HG02970 (cell line): Measurements from ENCODE around the gene TBX18.

Source experiments
- ATAC-seq: cut with Tn5 transposase; IDR thresholded peaks from one replicate; pipeline ENCODE4 v1.9.1; 2021; ENCODE audit warnings: mild to moderate bottlenecking, moderate library complexity, moderate number of reproducible peaks; ENCODE audit not compliant: unreplicated experiment, low FRiP score

Gene TBX18

DNA sequence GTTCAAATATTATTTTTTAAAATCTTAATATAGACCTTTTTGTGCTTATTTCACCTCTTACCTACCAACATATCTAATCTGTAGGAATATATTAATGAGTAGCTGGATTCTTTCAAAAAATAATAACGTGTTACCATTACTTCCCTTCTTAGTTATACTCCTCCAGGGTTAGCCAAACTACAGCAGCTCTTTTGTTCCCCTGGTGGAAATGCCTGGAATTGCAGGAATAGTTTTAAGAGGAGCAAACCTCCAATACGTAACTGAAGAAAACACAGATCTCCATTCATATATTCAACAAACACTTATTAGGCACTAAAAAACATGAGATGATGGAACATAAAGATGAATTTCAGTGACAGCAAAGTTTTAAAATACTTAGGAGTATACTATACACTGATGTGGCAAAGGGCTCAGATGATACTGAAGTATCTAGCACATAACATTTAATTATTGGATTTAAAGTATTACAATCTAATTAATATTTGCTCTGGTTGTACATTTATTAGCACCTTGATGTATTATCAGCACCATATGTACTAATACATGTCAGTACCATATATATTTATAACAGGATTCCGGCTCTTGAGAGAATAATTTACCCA lies 78.3 kb downstream of the TBX18 start:
- no peak for ATAC-seq

- no peak for ATAC-seq
Observed at GRCh38 chr6:84681693-84682326, 82.6 kb downstream of the TBX18 start.

DNA sequence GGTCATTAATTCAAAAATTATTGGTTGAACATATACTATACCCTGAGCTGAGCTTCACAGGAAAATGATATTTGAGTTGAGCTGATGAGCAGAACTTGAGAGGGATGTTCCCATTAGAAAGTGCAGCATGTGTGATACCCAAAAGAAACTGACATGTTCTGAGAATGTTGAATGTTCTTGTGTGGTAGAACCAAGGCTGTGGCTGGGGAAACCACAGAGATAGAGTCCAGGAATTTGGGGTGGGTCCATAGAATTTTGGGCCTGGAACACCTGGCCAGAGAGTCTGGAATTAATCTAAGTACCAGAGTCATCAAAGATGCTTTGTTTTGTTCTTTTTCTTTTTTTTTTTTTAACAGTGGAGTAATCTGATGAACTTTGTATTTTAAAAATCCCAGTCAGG lies 88.7 kb downstream of the TBX18 start:
- ATAC-seq: no peak

DNA sequence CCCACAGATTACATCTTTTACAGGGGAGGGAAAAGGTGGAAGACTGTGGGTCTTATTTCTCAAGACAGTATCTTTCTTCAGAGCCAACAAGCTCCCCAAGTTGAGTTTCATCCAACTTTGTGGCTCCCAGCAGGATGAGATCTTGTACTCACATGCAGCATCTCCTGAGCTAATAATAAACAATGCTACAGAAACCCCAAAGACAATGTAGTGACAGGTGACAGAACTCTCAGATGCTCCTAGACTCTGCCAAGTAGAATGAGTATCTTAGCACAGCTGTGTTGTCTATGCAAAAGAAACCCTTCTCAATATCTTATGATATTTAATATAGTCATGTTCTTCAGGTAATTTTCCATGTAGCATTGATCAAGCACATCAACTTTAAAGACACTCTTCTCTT lies 90.0 kb downstream of the TBX18 start:
- ATAC-seq: no peak

- no peak for ATAC-seq
Observed at GRCh38 chr6:84671183-84671582, 93.2 kb downstream of the TBX18 start.

- ATAC-seq: no peak
Observed at GRCh38 chr6:84669945-84670344, 94.5 kb downstream of the TBX18 start.

GRCh38 chr6:84667252-84668213 lies 96.9 kb downstream of the TBX18 start:
- ATAC-seq: no peak

DNA sequence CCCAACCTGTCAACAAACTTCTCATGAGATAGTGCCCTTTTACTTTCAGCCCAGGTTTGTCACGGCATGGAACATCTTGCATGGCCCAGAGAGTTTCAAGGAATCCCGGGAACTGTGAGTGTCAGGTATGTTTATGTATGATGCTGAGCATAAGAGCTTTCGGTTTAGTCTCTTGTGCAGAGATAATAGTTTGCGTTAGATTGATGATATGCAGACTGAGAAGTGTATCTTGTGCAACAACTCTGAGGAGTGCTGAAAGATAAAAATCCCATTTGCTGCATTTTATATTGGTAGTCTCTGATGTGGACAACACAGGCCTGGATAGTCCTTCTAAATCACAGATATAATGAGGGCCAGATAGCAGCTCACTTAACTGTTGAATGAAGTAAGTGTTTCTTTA lies 99.0 kb downstream of the TBX18 start:
- ATAC-seq: no peak

DNA sequence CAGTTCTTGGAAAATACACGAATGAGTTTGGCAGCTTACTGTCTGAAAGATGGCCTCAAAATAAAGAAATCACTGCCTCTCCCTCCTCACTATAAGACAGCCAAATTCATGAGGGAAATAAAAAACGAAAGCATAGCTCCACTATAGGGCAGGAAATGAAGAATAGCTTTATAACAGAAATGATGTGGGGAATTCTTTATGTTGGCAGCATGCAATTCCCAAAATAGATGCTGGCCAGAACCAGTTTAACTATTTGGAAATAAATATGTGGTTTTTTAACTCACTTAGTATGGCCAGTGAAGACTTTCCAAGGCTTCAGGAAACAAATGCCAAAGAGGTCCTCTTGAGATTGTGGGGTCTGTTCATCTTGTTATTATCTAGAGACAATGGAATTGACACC lies 100.5 kb downstream of the TBX18 start:
- ATAC-seq: no peak

DNA sequence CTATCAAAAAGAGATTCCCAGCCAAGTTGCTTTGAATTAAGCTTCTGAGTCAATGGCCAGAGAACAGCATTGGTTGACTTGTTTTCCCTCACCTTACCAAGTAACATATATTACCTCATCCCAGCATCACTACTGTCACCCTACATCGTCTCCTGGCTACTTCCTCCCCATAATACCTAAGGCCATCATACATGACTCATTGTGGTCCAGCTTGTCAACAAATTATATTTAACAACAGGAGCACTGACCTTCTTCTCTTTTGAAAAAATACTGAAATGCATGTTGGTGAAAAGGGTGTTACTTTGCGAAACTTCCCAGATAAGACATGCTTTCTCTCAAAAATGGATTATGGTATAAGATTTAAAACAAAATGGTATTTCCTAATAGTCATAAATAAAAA lies 106.9 kb downstream of the TBX18 start:
- no peak for ATAC-seq

GRCh38 chr6:84657025-84657424 lies 107.4 kb downstream of the TBX18 start:
- no peak for ATAC-seq

GRCh38 chr6:84653027-84653551 lies 111.3 kb downstream of the TBX18 start:
- ATAC-seq: no peak

DNA sequence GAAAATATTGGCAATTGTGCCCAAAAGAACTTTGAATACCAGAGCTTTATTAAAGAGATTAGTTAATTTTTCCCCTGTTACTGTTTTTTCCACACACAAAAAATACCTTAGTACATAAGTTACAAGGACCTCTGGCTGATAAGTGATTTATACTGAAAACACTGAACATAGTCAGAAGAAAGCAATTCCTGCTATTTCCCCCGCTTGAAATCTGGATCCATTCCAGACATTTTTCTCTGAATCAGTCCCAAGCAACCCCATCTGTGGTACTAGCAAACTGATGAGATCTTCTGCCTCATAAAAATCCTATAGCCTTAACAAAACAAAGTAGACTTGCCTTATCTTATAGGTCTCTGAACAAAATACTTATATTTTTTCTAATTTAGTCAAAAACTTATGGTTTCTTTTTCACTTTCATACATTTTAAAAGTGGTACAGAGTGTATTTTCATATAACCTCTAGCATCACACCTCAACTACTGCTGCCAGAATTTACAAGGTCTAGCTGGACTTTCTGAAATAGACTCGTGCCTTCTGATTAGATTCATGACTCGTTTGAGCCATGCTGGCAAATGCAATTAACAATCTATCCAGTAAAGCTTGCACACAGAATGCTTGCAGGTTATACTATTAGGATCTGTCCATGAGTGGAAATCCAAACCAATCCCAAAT lies 111.9 kb downstream of the TBX18 start:
- ATAC-seq: no peak

DNA sequence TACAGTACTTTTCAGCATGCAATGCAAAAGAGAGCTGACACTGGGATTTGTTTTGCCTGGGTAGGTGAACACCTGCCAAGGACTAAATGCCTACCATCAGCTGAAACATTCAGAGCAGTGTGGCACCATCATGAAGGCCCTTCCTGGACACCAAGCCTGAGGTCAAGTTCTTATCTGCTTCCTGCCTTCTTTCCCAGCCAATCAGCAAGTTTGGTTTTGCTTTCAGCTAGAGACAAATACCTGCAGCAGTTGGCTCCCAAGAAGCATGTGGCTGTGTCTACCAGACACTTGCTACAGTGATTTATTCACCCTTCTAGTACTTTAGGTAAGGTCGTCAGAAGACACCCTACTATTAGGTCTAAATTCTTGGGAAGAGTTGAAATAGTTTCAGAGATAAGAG lies 112.8 kb downstream of the TBX18 start:
- ATAC-seq: no peak

DNA sequence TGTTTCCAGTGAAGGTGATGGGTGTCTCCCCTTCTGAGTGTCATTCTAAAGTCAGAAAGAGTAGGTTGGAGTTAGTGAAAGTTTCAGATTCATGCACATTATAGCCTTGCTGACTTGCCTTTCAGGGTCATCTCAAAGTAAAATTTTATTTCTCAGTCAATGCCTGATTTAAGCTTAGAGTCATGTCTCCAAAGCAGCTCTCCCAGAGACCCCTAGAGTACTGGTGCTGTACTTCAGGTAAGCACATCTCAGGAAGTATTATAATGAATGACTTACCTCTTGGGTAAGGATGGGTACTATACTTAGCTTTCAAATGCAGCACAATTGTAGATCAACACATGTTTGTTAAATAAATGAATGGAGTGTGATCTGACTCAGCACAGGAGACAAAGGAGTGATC lies 116.0 kb downstream of the TBX18 start:
- no peak for ATAC-seq

DNA sequence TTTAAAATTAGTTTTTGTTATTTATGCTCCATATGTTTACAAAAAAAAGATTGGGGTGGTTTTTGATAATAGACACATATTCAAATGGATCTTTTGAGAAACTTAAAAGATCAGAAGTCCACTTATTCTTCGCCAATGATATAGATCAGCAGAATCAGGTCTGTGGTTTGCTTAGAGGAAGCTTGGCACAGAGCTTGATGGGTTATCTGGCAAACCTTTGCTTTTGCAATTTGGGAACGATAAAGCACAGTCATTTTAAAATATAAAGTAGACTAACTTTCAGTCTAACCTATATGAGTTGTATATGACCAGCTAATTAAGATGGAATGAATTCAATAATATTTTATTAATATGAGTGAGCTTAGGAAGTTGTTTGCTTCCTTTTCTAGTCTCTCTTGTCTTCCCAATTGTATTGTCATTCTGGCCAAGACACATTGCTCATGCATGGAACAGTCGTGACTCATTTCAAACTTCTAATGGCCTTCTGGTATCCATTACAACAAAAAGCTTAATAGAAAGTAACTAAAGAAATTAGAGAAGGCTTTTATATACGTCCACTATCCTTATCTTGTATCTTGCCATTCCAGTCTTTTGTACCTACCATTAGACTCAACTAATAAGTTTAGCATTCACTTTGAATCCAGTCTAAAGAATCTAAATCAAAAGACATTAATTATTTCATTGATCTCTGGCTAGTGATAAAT lies 118.7 kb downstream of the TBX18 start:
- no peak for ATAC-seq

GRCh38 chr6:84645000-84645399 lies 119.4 kb downstream of the TBX18 start:
- ATAC-seq: no peak

GRCh38 chr6:84643778-84644177 lies 120.6 kb downstream of the TBX18 start:
- ATAC-seq: no peak

GRCh38 chr6:84641076-84641475 lies 123.3 kb downstream of the TBX18 start:
- ATAC-seq: no peak

DNA sequence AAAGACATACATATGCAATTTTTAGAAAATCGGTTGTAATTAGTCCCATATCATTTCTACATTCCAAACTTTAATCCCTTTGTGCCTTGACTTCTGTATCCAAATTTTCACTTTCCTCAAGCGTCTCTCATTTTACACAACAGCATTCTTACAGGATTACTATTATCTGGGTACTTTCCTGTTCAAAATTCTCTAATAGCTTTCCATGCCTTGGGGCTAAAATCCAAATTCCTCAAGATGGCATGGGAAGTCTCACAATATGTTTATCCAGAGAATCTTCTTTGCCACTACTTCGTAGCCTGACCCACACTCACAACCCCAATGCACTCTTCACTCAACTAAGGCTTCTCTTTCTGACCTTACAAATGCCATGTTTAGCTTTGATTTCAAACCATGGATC lies 125.0 kb downstream of the TBX18 start:
- no peak for ATAC-seq
